Measurements from ENCODE around the gene SYNGR3.
"Not testable (repeated sequence)": the region's sequence is repeated elsewhere in the genome, so short reads cannot be mapped to it uniquely, and the experiment has no call there.

SYNGR3 gene

GRCh38 chr16:1959269-1960039, 30.3 kb upstream of the SYNGR3 start, which contains the start of gene NDUFB10:
TSS of gene NDUFB10 (plus strand) at chr16:1959538. CDS start at chr16:1959625, 87 bp downstream.
- ATAC-seq = peak; percentile 74

- ATAC-seq = peak; percentile 4 to 12
These were observed 28.8 kb upstream of the SYNGR3 start for GRCh38 chr16:1960665-1961630.

DNA sequence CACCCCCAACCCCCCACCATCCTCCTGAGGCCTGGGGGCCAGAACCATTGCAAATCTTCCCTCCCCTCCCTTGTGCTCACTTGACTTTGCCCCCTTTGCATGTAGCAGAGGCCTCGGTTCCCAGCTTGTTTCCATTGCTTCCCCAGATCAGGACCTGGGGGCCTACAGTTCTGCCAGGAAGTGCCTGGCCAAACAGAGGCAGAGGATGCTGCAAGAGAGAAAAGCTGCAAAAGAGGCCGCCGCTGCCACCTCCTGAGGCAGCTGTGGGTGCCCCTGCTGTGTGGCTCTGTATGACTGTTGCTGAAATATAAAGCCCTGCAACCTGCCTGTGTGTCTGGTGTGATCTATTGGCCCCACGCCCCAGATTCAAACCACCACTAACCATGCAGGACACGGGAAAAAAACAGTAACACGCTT, 28.1 kb upstream of the SYNGR3 start:
- no peak for ATAC-seq

DNA sequence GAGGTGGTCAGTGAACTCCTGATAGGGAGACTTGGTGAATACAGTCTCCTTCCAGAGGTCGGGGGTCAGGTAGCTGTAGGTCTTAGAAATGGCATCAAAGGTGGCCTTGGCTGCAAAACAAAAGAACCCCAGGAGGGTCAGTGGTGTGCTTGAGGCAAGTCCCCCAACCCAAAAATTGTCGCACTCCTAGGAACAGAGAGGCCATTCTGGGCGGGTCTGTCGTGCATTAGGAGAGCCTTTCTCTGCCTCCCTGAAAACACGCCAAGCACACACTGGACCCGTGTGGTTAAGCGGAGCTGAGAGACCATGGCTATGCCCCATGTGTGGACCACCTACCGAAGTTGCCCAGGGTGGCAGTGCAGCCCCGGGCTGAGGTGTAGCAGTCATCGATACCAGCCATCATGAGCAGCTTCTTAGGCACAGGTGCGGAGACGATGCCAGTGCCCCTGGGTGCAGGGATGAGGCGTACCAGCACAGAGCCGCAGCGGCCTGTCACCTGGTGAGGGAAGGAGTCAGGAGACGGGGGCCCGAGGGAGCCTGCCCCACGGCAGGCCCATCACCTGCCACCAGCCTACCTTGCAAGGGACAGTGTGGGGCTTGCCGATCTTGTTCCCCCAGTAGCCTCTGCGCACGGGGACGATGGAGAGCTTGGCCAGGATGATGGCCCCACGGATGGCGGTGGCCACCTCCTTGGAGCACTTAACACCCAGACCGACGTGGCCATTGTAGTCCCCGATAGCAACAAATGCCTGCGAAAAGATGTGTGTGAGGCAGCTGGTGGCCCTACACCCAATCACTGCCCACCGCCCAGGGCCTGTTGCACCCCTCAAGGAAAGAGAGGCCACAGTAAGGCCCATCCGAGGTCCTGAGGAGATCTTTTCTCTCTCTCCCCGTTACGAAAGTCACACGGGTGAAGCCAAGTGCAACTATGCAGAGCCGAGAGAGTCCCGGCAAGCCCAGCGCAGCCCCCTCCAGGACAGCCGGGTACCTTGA, 27.3 kb upstream of the SYNGR3 start:
- ATAC-seq = not testable (repeated sequence)

DNA sequence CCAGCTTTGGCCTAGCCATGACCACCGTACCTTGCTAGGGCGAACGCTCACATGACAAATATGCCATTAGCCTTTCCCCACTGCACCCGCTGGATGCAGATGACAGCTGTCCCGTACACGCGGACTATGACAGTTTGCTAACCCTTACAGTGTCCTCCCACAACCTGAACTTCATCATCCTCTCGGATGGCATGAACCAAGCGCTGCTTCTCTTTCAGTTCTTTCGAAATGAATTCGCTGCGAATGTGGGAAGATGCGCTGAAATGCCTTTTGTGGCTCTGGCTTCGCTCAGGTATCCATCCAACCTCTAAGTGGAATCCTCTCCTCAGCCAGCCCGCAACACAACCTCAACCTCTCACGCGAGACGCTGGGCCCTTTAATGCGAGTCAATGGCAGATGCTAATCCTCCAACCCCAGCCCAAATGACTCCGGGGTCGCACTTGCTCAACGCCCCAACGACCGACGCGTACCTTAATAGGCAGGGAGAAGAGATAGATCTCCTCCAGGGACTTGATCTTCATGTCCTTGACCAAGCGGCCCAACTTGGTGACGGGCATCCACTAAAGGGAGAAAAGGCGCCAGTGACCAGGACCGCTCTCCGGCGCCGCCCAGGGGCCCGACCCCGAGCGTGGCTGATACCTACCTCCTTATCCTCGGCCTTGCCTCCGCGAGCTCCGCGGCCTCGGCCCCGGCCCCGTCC, 25.8 kb upstream of the SYNGR3 start:
- ATAC-seq = peak in 1 of 2 donors; percentile 7

- ATAC-seq = peak; percentile 84 to 87
These were observed 25.0 kb upstream of the SYNGR3 start, which contains the start of gene RPS2 for GRCh38 chr16:1964506-1965395. TSS of gene RPS2 (minus strand) at chr16:1964826. CDS start at chr16:1964625, 201 bp downstream.

GRCh38 chr16:1965396-1966001, 24.3 kb upstream of the SYNGR3 start:
- no peak for ATAC-seq

GRCh38 chr16:1966460-1966859, 23.3 kb upstream of the SYNGR3 start, which contains the start of gene RNF151:
TSS of gene RNF151 (plus strand) at chr16:1966856. CDS start at chr16:1966882, 26 bp downstream.
- no peak for ATAC-seq

GRCh38 chr16:1968146-1968953, 21.4 kb upstream of the SYNGR3 start:
- ATAC-seq = no peak

DNA sequence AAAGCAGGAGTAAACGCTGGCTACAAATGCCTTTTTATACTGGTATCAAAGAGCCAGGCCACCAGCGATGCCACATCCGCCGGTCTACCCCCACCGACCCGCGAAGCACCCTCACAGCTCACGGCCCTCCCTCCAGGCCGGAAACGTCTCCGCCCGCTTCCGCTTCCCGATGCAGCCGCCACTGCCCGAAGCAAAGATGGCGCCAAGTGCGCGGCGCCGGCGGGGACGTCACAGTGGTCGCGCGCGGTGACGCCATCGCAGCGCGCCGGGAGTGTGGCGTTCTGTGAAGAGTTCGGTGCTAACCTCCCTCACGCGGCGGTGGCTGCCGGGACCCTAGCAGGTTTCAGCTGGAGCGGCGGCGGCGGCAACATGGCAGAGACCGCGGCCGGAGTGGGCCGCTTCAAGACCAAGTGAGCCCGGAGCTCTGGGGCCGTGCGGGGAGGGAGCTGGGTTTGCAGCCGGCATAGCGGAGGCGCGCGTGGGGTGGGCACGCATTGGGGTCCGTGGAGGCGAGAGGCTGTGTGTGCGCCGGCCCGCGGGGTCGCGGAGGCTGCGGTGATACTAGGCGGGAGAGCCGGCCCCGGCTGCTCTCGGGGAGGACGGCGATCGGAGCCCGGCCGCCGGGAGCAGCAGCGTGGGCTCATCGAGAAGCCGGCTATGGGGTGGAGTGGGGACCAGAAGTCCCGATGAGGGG, 17.8 kb upstream of the SYNGR3 start, which contains the start of gene TBL3:
TSS of gene TBL3 (plus strand) at position 258 of the 694 bp plus-strand sequence. CDS start at position 370, 112 bp downstream.
- peak; percentile 96 to 97 for ATAC-seq

DNA sequence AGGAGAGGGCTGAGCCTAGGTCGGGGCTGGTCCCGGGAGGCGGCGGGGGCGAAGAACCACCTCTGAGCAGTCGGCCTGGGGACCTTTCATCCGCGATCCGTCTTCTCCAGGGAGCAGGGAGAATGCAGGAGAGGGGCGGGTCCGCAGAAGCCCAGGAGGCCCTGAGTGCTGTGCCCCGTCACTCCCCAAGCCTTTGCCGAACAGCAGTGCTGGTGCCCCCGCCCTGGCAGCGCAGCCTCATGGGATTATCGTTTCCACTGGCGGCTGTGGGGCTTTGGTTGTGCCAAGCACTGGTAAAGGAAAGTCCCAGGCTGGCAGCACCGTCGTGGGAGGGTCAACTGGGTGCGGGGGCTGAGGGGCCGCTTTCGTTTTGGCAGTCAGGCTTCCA, 17.3 kb upstream of the SYNGR3 start:
- ATAC-seq = peak in 1 of 2 donors; percentile 6

DNA sequence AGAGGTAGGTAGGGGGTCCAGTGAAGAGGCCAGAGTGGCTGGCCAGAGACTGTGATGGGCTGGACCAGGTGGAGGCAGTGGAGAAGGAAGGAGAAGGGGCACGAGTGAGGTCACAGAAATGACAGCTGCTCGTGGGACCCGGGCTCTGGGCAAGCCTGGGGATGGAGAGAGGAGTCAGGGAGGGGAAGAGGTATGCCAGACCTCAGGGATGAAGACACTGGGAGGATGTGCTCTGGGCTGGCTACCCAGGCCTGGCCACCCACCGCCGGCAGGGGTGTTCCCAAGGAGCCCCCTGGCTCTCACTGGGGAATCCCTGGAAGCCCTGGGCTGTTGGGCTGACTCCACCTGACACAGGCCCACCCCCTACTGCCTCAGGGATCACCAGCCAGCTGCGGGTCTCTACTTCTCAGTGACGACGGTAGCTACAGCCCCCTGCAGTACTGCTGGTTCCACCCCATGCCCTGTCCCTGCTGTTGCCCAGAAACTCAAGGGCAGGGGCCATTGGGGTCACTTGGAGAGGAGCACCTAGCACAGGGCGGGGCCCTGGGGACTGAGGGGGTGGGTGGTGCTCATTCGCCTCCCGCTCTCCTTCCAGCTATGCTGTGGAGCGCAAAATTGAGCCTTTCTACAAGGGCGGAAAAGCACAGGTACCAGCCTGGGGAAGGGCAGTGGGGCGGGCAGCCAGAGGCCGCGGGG, 16.2 kb upstream of the SYNGR3 start:
- ATAC-seq = no peak

DNA sequence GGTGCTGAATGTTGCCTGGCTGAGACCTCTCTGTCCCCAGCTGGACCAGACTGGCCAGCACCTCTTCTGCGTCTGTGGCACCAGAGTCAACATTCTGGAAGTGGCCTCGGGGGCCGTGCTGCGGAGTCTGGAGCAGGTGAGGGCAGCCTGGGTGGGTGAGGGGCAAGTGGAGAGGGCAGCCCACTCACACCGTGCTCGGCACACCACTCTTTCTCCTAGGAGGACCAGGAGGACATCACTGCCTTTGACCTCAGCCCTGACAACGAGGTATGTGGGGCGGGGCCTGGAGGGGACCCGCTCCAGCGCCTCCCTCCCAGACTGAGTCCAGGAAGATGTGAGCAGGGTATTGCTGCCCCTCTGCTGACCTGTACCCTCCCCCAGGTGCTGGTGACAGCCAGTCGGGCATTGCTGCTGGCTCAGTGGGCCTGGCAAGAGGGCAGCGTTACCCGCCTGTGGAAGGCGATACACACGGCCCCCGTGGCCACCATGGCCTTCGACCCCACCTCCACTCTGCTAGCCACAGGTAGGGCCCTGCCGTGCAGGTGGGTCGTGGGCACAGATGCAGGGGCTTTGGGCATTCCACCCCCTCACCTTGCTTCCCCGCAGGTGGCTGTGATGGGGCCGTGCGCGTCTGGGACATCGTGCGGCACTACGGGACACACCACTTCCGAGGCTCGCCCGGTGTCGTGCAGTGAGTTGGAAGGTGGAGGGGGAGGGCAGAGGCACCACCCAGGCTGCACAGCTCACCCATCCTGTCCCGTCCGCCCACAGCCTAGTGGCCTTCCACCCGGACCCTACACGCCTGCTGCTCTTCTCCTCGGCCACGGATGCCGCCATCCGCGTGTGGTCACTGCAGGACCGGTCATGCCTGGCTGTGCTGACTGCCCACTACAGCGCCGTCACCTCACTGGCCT, 15.4 kb upstream of the SYNGR3 start:
- no peak for ATAC-seq

DNA sequence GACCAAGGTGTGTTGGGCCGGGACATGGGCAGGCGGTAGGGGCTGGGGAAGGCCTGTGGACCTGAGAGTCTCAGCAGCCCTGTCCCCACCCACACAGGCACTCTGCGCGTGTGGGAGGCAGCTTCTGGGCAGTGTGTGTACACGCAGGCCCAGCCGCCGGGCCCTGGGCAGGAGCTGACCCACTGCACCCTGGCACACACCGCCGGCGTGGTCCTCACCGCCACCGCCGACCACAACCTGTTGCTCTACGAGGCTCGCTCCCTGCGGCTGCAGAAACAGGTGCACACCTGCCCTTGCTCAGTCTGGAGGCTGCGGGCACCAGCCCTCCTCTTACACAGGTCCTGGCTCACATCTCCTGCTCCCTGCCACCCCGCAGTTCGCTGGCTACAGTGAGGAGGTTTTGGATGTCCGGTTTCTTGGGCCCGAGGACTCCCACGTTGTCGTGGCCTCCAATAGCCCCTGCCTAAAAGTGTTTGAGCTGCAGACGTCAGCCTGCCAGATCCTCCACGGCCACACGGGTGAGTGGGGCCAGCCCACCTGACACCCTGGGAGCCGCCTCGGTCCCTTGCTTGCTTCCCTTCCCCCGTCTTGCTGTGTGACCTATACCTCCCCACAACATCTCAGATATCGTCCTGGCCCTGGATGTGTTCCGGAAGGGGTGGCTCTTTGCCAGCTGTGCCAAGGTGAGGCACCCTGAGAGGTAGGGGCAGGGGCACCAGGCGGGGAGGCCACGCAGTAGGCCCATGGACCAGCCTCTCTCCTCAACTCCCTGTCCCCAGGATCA, 14.1 kb upstream of the SYNGR3 start:
- no peak for ATAC-seq

DNA sequence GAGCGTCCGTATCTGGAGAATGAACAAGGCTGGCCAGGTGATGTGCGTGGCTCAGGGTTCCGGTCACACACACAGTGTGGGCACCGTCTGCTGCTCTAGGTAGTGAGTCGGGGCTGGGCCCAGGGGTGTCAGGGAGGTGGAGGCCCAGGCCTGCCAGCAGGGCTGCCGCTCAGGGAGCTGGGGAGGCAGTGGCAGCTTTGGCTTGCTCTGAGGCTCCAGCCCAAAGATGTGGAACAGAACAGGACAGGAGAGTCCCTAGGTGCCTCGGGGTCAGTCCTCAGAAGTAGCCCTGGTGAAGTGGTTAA, 13.6 kb upstream of the SYNGR3 start:
- ATAC-seq = no peak

Data from activated CD4-positive, CD25-positive, alpha-beta regulatory T cell treated with anti-CD3 and anti-CD28 coated beads, Interleukin-2, amount 50 U/mL, for 24 hours (primary cell).